Inflammatory macrophage (primary cell): Measurements from ENCODE around the gene SCAF11.

Experiments
- DNase-seq, 2 donors: peaks; one replicate each; pipeline ENCODE4 v3.0.0-alpha.2; 2020 to 2022

The SCAF11 gene

GRCh38 chr12:45978108-45978507 is 12.3 kb downstream of the SCAF11 start:
- no peak for DNase-seq

DNA sequence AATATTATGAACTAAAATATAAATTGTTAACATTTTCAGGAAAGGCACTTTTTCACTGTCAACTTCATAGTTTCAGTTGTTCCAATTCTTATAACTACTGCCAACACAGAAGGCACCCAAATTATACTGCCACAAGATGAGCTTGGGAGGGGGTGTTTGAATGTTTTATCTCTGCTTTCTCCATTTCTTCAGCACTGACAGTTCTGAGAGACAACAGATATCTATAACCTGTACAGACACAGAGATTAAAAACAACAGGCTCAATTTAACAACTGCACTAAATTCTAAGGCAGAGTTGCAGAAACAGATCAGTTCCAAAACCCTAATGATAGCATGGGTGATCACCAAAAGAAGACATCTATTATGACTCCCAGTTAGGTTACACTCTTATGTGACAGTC is 12.8 kb downstream of the SCAF11 start:
- DNase-seq: no peak

DNA sequence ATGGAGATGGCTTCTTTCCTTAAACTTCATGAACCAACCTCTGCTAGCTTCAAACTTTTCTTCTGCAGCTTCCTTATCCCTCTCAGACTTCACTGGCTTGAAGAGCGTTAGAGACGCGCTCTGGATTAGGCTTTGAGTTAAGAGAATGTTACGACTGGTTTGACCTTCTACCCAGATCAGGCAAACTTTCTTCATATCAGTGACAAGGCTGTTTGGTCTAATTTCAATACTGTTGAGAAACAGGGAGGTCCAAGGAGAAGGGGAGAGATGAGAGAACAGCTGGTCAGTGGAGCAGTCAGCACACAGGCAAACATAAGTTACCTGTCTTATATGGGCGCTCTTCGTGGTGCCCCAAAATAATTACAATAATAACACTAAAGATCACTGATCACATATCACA is 14.9 kb downstream of the SCAF11 start:
- DNase-seq: no peak

GRCh38 chr12:45974883-45975282 is 15.5 kb downstream of the SCAF11 start:
- no peak for DNase-seq

- DNase-seq: no peak
Measured at GRCh38 chr12:45974171-45974719, 16.1 kb downstream of the SCAF11 start.

DNA sequence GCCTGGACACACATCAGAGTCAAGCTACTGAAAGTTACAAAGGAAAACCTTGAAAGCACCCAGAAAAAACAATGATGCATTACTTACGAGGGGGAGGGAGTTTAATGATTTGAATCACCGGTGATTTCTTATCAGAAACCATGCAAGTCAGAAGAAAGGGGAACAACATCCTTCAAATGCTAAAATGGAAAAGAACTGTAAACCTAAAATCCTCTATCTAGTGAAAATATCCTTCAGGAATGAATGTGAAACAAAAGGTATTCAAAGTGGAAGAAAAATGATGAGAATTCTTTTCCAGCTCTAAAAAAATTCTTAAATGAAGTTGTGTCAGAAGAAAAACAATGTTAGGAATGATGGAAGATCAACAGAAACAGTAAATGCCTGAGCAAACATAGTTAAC is 16.8 kb downstream of the SCAF11 start:
- DNase-seq: no peak

DNA sequence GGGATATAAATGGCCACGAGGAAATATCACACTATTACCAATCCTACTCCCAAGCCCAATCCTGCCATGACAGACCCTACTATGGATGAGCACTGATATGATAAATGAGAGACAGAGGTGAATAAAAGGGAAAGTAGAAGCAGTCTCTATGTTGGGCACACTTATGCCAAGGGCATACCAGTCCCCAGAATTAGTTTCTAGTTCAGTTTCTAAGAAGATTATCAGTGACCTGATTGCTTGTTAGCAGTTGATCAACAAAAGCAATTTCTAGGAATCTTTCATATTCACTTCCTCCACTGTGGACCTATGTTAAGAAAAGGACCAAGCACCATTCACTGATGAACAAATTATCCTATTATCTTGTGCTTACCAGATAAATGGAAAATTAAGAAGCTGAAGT is 20.0 kb downstream of the SCAF11 start:
- DNase-seq: no peak

- DNase-seq: no peak
Measured at GRCh38 chr12:45969084-45969483, 21.3 kb downstream of the SCAF11 start.

- no peak for DNase-seq
Measured at GRCh38 chr12:45966486-45966885, 23.9 kb downstream of the SCAF11 start.

- no peak for DNase-seq
Measured at GRCh38 chr12:45962553-45963325, 27.6 kb downstream of the SCAF11 start.

DNA sequence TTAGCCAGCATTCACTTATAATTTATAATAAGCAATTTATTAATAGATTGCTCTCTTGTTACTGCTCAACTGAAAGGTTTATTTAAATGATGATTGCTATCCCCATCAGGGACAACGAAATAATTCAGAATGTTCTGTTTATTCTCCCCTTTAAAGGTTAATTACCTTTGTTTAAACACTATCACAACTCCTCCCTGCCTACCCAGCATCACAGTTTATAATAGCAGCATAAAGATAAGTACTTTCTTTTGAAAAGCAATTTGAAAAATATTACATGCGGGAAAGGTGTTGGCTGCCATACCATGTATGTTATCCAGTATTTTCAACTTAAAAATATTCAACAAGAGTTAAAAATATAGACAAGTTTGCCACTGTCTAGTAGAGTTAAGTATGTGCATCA is 30.6 kb downstream of the SCAF11 start:
- no peak for DNase-seq

DNA sequence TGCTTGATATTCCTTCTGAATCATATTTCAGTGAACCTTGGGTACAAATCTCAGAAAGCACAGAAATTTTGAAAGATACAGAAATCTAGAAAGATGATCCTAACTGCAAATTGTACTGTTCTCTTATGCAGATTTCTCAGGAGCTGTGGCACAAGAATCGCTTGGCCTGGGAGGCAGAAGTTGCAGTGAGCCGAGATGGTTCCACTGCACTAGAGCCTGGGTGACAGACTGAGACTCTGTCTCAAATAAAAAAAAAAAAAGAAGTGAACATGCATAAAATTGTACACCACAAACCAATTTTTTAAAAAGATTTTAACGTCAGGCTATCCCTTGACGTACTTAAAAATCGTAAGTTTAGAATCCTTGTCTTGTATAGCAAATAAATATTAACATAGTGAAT is 31.3 kb downstream of the SCAF11 start:
- no peak for DNase-seq

DNA sequence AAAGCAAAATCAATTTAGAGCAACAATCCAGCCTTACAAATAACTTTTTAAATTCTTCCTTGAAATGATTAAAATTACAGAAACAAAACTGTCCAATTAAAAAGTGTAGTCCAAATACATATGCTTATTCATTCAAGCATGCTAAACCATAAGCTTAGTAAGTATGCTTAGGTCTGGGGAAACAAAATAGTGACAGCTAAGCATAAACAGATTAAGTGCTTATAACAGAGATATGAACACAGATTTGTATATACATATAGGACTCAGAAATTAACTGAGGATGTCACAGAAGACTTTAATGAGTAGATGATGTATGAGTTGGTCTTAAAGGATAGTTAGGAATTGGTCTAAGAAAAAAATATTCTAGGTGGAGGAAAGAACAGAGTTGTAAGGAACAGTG is 41.8 kb downstream of the SCAF11 start:
- DNase-seq: no peak

GRCh38 chr12:45946435-45946834 is 43.9 kb downstream of the SCAF11 start:
- no peak for DNase-seq

- DNase-seq: no peak
Measured at GRCh38 chr12:45944771-45945170, 45.6 kb downstream of the SCAF11 start.

- DNase-seq: no peak
Measured at GRCh38 chr12:45939759-45940158, 50.6 kb downstream of the SCAF11 start.

GRCh38 chr12:45938566-45938965 is 51.8 kb downstream of the SCAF11 start:
- DNase-seq: no peak

DNA sequence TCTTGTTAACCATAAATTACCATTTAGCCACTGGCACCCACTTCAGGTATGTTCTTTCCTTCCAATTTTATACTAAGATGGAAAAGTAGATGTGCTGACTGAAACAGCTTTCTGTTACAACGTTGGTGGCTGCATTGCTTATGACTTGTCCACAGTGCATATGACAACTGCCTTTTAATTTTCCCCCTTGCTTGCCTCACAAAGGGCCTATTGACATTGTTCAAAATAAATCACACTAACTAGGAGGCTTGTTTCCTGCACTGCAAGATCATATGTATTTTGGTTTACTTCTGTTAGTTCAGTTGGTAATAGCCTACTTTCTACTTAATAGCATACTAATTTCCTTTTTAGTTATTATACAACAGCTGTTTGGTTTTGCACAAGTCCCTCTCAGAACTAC is 55.4 kb downstream of the SCAF11 start:
- no peak for DNase-seq

GRCh38 chr12:45933504-45933903 is 56.9 kb downstream of the SCAF11 start:
- DNase-seq: no peak

GRCh38 chr12:45930369-45930768 is 60.0 kb downstream of the SCAF11 start:
- no peak for DNase-seq

DNA sequence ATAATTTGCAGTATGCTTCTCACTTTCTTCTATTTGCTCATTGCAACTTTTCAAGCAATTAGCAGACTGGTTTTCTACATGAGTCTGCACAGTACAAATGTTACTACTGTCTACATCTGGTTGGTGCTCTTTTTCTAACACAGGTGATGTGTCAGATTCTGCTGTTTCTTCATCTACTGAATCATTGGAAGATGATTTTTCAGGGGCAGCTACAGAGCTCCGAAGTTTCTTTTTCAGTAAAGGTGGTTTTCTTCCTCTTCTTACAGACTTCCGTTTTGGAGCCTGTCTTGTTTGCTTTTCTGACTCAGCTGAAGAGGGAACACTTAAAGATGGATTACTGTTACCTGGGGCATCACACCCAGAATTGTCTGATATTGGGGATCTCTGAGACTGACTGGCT is 62.1 kb downstream of the SCAF11 start:
- no peak for DNase-seq

- no peak for DNase-seq
Measured at GRCh38 chr12:45918818-45919217, 71.6 kb downstream of the SCAF11 start.

DNA sequence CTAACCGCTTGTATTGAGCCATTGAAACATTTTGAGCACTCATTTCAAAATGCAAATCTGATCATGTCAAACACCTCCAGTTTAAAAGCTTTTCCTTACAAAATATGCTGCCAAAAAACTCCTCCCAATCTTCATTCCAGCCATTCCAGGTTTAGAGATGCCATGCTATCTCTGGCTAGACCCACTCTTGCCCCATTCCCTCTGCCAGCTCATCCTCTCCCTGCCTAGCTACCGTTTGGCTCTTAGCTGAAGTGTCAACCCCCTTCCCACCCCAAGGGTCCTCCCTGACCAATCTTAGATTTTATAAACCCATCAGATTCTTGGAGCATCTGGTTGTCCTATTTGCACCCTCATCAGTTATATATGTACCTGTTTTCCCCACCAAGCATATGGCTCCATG is 75.0 kb downstream of the SCAF11 start:
- DNase-seq: no peak

- DNase-seq: peak in 1 of 2 donors; percentile 5
Measured at GRCh38 chr12:45914090-45914489, 76.3 kb downstream of the SCAF11 start.

DNA sequence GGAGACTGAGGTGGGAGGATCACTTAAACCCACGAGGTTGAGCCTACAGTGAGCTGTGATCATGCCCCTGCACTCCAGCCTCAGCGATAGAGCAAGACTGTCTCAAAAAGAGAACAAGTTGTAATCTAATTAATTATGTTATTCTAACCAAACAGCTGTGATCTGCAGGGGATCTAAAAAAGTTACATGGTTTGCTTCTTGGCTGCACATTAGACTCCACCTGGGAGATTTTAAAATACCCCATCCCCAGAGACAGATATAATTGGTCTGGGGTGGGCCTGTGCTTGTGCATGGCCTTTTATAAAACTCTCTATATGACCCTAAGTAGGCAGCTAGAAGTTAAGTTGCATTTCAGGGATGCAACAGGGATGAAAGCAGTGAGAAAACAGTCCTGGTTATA is 76.7 kb downstream of the SCAF11 start:
- DNase-seq: no peak
